ENCODE results near the gene RALGPS1.

The RALGPS1 gene

DNA sequence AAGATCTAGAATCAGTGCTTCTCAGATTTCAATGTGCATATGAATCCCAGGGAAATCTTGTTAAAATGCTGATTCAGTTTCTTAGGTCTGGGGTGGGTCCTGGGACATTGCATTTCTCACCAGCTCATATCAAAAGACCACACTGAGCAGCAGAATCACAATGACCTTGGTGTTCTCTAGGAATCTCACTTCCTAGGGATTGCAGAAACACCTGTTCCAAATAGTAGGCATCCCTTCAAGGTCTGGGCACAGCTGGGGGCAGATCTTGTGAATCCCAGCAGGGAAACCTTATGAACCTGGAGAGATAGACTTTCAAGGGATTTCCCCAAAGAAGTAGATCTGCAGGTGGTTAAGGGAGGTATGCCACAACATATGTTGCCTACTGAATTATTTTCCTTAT, 341.1 kb downstream of the RALGPS1 start:
- DNase-seq (ENCODE audit: low read depth, low spot score) = no peak

GRCh38 chr9:127256324-127256723, 341.7 kb downstream of the RALGPS1 start:
- no peak for DNase-seq (ENCODE audit: low read depth, low spot score)

GRCh38 chr9:127258606-127259471, 344.3 kb downstream of the RALGPS1 start:
- no peak for DNase-seq (ENCODE audit: low read depth, low spot score)

DNA sequence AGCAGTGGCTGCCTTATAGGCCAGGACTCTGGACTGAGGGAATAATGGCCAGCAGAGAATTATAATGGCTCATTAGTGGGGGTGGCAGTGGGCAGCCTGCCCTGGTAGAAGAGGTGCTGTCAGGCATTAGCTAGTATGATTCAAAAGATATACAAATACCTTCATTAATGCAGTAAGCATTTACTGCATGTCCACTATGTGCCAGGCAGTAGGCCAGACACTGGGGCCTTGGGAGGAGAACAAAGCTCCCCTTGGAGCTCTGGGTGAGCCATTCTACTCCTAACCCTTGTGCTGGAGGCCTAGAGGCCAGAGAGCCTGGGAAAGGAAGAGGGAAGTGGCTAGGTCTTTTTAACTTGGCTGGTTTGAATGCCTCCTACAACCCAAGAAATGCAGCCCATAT, 348.0 kb downstream of the RALGPS1 start:
- DNase-seq (ENCODE audit: low read depth, low spot score) = no peak

- DNase-seq (ENCODE audit: low read depth, low spot score) = no peak
These were observed 348.7 kb downstream of the RALGPS1 start for GRCh38 chr9:127263237-127263636.

- no peak for DNase-seq (ENCODE audit: low read depth, low spot score)
These were observed 349.1 kb downstream of the RALGPS1 start for GRCh38 chr9:127263664-127264063.

DNA sequence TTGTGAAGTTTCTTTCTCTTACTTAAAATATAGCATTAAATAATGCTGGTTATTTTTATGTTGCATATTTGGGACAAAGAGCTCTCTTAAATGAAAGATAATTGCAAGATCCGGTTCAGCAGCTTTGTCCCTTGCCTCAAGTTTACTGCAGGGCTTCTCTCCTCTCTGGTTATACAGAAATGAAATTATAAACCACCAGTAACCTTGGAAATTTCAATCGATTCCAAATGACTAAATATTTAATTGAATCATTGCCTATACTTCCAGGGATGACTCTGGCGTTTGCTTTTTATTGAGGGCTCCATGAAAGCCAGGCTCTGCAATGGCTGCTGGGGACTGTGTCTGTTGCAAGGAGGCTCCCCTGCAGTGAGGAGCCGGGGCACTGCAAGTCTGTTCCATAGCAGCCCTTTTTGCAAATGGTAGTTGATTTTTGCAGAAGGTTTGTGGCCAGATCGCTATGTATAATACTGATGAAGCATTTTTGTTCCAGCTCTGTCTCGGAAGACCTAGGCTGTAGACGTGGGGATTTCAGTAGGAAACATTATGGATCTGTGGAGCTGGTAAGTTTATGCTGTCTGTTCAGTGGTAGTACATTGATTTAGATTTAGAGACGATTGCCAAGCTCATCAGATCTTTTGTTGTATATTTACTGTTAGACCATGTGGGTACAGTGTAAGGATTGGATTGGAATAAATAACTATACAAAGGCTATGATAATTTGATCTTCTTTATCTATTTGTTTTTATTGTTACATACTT, 350.1 kb downstream of the RALGPS1 start, which contains the start of gene GARNL3:
Gene GARNL3 (plus strand): TSS at position 313 of the 758 bp plus-strand sequence. CDS start 104 bp downstream, at position 417.
- no peak for DNase-seq (ENCODE audit: low read depth, low spot score)

- no peak for DNase-seq (ENCODE audit: low read depth, low spot score)
These were observed 353.4 kb downstream of the RALGPS1 start for GRCh38 chr9:127267793-127268525.

DNA sequence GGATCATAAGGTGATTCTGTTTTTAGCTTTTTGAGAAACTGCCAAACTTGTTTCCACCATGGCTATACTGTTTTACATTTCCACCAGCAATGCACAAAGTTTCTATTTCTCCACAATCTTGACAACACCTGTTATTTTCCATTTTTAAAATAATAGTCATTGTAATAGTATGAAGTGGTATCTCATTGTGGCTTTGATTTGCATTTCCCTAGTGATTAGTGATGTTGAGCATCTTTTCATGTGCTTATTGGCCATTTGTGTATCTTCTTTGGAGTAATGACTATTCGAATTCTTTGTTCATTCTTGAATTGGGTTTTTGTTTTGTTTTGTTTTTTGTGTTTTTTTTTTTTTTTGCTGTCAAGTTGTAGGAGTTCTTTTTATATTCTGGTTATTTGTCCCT, 354.9 kb downstream of the RALGPS1 start:
- DNase-seq (ENCODE audit: low read depth, low spot score) = no peak
